ENCODE data around the gene SMIM1.

SMIM1 gene

DNA sequence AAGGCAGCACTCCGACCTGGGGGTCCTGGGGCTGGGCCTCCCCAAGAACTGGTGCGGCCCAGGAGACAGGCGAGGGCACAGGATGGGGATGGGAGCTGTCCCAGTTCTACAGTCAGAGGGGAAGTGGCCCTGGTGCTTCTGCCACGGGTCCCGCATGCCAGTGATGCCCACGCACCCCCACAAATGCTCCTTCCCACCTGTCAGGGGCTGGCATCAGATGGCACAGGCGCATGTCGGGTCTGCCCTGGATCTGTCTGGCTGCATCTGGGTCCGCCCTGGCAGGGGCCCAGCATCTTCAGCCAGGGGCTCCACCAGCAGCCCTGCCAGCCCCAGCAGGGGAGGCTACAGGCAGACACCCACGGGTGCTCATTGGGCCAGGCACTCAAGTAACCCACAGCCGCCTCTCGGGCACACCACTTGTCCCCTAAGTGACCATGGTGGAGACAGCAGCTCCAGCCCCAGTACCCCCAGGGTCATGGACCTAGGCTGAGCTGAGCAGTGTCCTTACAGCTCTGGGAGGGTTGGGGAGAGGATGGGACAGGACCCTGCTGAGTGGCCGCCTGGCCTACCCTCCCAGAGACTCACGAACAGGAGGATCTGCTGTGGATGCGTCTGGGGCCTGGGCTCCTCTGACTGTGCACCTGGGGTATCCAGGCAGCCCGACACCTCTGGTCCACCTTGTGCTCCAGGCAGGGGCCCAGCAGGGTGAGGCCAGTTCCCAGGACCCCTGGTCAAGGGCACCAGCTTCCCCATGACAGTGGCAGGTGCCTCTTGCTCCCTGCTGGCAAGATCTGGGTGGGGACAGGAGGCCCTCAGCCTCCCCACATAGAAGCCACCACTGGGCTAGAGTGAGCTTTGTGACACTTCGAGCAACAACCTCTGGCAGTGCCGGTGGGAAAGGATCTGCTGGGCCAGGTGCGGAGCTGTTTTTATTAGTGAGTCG, 5.4 kb downstream of the SMIM1 start:
- no peak for DNase-seq

- DNase-seq, result no peak
Measured at GRCh38 chr1:3778590-3779264, 6.2 kb downstream of the SMIM1 start.

GRCh38 chr1:3779265-3779911, 6.8 kb downstream of the SMIM1 start:
- DNase-seq, result no peak

DNA sequence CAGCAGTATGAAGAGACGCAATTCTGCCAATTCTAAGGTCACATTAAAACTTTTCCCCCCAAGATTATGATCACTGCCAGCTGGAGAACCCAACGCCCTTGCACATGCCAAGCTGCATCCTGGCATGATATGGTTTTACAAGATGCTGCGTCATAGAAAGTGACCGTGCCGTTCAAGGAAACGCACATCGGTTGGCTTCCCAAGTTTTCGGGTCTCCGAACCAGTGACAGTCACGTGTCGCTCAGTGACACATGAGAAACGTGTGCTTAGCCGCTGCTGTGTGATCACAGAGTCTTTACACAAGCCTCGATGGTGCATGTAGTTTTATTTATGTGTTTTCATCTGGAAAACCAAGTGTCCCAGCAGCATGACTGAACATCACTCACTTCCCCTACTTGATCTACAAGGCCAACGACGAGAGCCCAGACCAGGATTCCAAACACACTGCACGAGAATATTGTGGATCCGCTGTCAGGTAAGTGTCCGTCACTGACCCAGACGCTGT, 7.4 kb downstream of the SMIM1 start:
- DNase-seq, result no peak

DNA sequence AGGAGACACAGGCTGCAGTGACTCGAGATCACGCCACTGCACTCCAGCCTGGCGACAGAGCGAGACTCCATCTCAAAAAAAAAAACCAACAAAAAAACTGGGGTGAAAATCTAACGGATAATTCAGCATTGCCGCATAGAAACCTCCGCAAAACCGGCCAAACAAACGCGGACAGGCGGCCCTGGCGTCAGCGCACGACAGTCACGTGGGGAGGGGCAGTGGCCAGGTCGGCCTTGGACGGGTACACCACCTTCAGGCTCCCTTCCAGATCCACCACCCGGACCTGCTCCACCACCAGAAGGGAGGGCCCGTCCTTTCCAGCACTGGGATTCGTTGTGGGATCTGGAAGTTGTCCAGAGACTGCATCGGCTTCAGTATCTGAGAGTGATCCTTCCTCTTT, 8.4 kb downstream of the SMIM1 start:
- DNase-seq, result no peak

DNA sequence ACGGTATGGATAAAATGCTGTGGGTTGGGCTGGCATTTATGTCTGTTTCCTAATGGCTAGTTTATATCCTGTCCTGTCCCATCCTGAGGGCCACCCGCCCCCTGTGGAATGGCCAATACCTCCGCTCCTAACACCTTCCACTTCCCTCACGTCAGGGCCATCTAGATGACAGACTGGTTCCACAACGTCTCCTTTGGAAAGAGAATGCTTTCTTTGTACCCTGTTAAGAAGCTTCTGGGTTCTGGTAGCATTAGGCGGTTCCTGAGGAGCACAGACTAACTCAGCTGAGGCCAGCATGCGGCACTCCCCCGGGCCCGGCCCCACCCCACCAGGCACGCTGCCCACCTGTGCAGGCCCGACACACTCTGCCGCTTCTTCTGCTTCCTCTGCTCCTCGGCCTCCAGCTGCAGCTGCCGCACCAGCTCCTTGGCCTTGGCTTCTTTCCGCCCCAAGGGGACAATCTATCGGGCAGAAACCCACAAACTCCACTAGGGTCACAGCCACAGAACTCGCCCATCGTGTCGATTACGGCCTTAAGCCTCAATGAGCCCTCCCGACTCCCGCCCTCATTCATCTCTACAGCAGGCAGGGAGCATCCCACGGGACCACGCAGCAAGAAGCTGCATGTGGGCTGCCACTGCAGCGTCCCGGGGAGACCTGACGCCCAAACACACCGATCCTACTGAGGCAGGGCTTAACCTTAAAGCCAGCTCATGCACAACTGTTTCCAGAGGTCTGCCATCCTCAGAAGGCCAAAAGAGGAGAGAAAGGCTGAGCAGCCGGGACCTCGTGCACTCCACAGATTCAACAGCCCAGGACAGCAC, 11.3 kb downstream of the SMIM1 start:
- no peak for DNase-seq

DNA sequence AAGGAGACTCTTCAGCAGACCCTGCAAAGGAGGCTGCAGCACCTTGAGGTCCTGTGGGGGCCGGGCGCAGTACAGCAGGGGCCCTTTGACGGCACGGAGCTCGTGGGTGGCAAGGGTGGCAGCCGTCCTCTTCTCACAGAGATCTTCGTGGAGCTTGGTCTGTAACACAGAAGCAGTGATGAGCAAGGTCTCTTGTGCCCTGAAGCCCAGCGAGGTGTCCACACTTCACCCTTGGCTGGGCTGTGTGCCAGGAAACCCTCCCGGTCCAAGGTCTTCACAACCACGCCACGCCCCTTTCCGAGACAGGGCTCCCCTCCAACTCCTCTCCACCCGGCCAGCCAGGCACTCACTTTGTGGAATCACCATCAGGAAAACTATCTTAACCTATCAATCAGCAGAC, 12.5 kb downstream of the SMIM1 start:
- DNase-seq, result no peak

DNA sequence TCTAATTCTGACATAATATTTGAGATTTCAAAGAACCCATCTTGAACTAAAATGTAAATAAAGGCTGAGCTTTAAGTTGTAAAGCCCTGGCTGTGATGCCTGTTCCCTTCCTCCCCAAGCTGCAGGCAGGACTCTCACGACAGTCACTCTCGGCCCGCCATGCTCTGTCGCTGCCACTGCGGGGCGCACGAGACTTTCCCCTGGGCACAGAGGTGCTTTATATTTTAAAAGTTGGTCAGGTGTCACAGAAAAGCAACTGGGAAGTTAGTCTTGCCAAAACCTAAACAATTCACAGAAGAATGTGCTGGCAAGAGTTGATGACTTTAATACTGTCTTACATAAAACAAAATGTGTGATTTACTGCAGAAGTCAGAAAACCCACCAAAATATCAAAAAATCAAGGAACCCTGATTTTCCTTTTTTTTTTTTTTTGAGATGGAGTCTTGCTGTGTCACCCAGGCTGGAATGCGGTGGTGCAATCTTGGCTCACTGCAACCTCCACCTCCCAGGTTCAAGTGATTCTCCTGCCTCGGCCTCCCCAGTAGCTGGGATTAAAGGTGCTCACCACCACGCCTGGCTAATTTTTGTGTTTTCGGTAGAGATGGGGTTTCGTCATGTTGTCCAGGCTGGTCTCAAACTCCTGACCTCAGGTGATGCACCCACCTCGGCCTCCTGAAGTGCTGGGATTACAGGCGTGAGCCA, 13.1 kb downstream of the SMIM1 start:
- DNase-seq, result no peak

DNA sequence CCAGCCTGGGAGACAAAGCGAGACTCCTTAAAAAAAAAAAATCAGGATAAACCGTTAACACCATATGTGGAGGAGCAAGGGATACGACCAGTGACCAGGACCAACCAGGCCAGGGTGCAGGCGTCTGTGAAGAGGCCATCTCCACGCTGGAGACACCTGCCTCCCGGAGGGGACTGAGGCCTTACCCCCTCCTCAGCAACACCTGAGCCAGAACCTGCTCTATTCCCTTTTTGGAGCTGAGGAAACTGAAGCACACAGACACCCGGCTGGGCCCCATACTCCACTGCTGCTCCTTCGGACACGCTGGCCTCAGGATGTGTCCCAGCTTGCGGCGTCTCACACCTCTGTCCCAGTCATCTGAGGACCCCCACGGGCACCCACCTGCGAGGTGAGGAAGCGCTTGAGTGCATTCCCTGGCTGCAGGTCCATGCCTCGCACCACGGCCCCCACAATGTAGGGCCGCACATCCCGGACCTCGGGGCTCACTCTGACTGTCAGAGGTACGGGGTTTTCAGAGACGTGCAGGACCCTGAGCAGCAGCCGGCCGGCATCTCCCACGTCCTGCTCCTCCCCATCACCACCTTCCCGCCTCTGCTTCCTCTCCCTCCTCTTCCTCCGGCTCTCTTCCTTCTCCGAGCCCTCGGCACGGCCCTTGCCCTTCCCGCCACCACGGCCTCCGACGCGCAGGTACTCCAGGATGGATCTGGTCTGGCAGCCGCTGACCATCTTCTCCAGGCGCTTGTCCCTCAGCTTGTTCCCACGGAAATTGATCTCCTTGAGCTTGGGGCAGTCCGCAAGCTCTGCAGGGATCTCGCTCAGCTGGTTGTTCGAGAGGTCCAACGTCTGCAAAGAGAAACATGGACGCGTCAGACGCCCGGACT, 14.2 kb downstream of the SMIM1 start:
- DNase-seq, result no peak

DNA sequence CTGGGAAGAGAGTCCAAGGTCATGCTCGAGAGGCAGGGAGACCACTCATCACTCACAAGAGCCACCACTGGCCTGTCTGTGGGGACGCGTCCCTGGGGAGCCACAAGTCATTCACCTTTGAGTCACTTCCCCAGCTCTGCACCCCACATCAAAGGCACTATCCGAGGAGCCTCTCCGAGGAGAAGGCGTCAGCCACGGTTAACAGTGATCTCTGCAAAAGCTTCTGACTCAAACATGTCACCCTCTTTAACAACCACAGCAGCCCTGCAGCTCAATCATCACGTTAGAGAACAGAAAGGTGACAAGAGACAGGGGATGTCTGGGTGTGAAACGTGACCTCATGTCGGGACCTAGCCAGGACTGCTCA, 14.8 kb downstream of the SMIM1 start:
- DNase-seq, result no peak

DNA sequence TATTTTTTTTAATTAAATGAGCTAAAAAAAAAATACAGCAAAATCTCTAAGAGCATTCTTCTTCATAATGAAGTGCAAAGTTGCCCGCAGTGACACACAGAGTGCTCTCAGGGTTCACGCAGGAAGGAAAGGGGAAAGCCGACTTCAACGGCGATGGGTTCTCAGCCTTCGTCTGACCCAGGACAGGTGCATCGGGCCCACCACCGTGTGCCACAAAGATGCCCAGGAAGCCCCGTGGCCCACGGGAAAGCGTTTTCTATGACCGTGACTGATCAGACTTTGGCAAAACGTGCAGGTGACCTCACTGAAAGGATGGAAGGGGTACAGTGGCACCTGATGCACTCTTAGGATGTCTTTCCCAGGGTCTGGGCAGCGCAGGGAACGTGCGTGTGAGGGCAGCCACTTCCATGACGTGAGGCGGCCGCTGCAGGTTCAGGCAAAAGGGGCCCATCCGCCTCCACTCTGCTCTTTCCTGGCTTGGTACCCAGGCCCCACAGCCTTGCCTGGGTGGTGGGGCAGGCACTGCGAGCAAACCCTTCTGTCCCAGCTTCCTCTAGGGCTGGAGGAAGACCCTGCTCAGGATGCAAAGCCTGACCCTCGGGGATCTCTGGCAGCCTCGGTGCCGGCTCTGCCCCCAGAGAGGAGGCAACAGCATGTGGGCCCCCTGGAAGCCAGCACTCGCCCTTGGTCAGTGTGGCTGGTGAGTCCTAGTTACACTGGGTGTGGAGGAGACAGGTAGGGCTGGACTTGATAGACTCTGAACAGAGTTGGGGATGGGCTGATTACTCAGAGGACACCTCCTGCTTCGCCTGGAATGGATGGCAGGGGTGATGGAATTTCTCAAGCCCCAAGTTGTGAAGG, 15.4 kb downstream of the SMIM1 start:
- no peak for DNase-seq

- no peak for DNase-seq
Measured at GRCh38 chr1:3788756-3789420, 16.3 kb downstream of the SMIM1 start.

- DNase-seq, result no peak
Measured at GRCh38 chr1:3789421-3790300, 17.1 kb downstream of the SMIM1 start.

DNA sequence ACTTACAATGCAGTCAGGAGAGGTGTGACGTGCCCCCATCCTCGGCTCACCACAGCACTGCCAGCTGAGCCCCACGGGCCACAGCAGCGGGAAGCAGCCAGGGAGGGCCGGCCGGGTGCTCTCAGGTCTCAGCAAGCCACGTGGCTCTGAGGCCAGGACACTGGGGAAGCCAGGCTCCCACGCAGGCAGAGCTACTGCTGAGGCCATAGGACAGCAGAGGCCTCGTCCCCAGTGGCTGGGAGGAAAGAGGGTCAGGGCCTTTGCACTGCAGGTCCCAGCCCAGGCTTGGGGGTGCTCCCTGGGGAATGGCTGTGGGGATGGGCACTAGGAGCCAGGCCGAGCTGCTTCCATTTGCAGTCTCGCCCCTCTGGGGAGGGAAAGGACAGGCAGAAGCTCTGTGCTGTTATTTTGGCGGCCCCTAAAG, 18.0 kb downstream of the SMIM1 start:
- DNase-seq, result no peak

- DNase-seq, result no peak
Measured at GRCh38 chr1:3790952-3791351, 18.4 kb downstream of the SMIM1 start.

DNA sequence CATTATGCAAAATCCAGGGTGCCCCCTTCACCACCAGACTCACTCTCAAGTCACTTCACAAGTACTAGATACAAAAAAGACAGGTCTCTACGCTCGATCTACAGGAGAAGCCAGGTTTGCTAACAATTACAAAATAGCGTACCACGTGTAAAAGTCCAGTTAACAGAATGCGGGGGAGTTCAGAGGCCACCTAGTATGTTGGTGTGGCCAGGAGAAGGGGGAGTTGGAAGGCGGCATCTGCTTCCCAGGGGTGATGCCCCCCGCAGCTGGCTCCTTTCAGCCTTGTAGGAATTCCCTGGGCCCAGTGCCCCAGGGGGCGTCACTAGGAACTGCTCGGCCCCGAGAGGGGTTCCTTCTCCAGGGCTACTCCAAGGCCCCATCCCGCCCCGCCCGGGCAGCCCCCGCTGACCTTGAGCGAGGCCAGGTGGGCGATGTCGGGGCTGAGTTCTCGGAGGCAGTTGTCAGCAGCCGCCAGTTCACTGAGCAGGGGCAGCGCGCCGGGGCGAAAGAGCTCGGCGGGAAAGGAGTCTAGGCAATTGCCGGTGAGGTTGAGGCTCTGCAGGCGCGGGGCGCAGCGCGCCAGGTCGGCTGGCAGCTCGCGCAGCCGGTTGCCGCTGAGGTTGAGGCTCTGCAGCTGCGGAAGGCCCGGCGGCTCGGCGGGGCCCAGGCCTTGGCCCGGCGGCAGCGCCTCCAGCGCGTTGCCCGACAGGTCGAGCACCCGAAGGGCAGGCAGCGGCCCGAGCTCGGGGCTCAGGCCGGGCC, 23.1 kb downstream of the SMIM1 start:
- DNase-seq, result no peak
